Suprapubic skin (tissue), 4 donors: ENCODE data around the gene GRM7. TPM values are rescaled to one million over a fixed set of nuclear protein-coding genes. Genes with fewer than 3 reads are reported as not detected.

Source experiments
- DNase-seq, 2 donors: peaks; one replicate each; pipeline ENCODE4 v3.0.0-alpha.2; 2019; ENCODE audit warnings: low spot score in 2 of 2
- H3K27ac ChIP-seq: fragments of 200-600 bp; sonication (generic); one replicate; pipeline ENCODE4 v1.5.1; 2019
- H3K27me3 ChIP-seq: fragments of 200-600 bp; sonication (generic); one replicate; pipeline ENCODE4 v1.5.1; 2019
- H3K36me3 ChIP-seq: fragments of 200-600 bp; sonication (generic); one replicate; pipeline ENCODE4 v1.5.1; 2019
- H3K4me1 ChIP-seq: fragments of 200-600 bp; sonication (generic); one replicate; pipeline ENCODE4 v1.5.1; 2019
- H3K4me3 ChIP-seq: fragments of 200-600 bp; sonication (generic); one replicate; pipeline ENCODE4 v1.5.1; 2019; ENCODE audit warnings: mild to moderate bottlenecking
- H3K9me3 ChIP-seq: fragments of 200-600 bp; sonication (generic); one replicate; pipeline ENCODE4 v1.5.1; 2019
- EP300 ChIP-seq: sonication (generic); formaldehyde crosslinking; IDR thresholded peaks from one replicate; pipeline ENCODE4 v1.6.1; 2017; ENCODE audit warnings: antibody characterized with exemption
- POLR2A ChIP-seq, 2 donors: fragments of 450-650 bp; IDR thresholded peaks; one replicate each; pipeline ENCODE4 v1.6.1; 2017; ENCODE audit warnings: antibody characterized with exemption in 2 of 2, mild to moderate bottlenecking in 2 of 2, moderate library complexity in 2 of 2
- POLR2AphosphoS5 ChIP-seq, 3 donors: sonication (generic); formaldehyde crosslinking; IDR thresholded peaks; one replicate each; pipeline ENCODE4 v1.6.1; 2017; ENCODE audit warnings: antibody characterized with exemption in 3 of 3
- WGBS: methylation state at CpG from one replicate; pipeline ENCODE4 v1.1.5; 2018; 5-methylcytosine and 5-hydroxymethylcytosine counted together
- total RNA-seq, 4 donors: library from RNA; depleted of rRNA; stranded (reverse); fragments of >200 nt; gene quantifications; one replicate each; pipeline ENCODE4 v1.1.0, GENCODE V29; 2016
- TF ChIP-seq, protein P1 (sequence below), 2 donors: fragments of 200-600 bp in 1 of 2; fragments of 450-650 bp in 1 of 2; sonication (generic) in 1 of 2; IDR thresholded peaks; one replicate each; pipeline ENCODE4 v1.5.1; 2016 to 2019; ENCODE audit warnings: antibody characterized with exemption in 2 of 2, mild to moderate bottlenecking in 1 of 2, moderate library complexity in 1 of 2

Gene GRM7
- total RNA-seq, 4 donors from 2014 or later, result 0.21 to 0.48 TPM; not detected in 2

DNA sequence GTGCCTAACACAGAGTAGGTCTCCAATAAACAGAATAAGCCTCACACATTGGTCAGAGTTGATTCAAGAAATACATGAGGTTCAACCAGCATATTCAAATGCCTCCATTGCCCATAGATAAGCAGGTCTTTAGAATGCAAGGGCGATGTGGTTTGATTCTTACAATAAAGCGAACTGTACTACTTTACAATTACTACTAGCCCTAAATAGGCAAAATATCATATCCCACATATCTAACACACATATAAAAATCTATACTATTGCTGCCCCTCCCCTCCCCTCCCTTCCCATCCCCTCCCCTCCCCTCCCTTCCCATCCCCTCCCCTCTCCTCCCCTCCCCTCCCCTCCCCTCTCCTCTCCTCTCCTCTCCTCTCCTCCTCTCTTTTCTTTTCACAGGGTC lies 6.7 kb upstream of the GRM7 start:
- TF ChIP-seq POLR2A (IDR thresholded peaks at IDR 0.05) (no peak), POLR2AphosphoS5 (IDR thresholded peaks at IDR 0.05) (no peak), EP300 (no peak)
- TF ChIP-seq, protein P1, sequence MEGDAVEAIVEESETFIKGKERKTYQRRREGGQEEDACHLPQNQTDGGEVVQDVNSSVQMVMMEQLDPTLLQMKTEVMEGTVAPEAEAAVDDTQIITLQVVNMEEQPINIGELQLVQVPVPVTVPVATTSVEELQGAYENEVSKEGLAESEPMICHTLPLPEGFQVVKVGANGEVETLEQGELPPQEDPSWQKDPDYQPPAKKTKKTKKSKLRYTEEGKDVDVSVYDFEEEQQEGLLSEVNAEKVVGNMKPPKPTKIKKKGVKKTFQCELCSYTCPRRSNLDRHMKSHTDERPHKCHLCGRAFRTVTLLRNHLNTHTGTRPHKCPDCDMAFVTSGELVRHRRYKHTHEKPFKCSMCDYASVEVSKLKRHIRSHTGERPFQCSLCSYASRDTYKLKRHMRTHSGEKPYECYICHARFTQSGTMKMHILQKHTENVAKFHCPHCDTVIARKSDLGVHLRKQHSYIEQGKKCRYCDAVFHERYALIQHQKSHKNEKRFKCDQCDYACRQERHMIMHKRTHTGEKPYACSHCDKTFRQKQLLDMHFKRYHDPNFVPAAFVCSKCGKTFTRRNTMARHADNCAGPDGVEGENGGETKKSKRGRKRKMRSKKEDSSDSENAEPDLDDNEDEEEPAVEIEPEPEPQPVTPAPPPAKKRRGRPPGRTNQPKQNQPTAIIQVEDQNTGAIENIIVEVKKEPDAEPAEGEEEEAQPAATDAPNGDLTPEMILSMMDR (IDR thresholded peaks at IDR 0.05), result no peak
- no peaks in the 10 kb centered on the region for H3K4me1 ChIP-seq
- no peaks in the 10 kb centered on the region for H3K27me3 ChIP-seq
- no peak for DNase-seq
- no peaks in the 10 kb centered on the region for H3K9me3 ChIP-seq
- H3K4me3 ChIP-seq, result no peak overlapping the region
- 92% methylated on average over 2 of the region's 2 CpGs for WGBS
- H3K36me3 ChIP-seq, result no peaks in the 10 kb centered on the region
- H3K27ac ChIP-seq, result no peak overlapping the region

DNA sequence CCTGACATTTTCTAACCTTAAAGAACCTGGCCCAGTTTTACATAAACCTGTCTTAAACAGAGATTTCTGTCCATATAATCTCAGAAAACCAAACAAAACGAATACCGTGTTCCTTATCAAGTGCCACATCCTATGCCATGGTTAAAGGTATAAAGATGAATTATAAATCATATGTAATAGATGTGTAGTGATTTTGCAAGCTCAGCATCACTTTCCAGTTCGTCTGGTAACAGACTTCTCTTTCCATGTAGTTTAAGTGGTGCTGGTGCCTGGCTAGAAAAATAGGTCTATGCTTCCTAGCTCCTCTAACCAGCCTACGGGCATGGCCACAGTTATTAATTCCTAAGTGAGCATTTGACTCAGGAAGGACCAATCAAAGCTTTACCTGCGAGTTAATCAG lies 3.4 kb upstream of the GRM7 start:
- no peak for DNase-seq
- whole genome bisulfite sequencing, result 64% methylated on average over 5 of the region's 5 CpGs
- no peak overlapping the region for H3K27ac ChIP-seq

DNA sequence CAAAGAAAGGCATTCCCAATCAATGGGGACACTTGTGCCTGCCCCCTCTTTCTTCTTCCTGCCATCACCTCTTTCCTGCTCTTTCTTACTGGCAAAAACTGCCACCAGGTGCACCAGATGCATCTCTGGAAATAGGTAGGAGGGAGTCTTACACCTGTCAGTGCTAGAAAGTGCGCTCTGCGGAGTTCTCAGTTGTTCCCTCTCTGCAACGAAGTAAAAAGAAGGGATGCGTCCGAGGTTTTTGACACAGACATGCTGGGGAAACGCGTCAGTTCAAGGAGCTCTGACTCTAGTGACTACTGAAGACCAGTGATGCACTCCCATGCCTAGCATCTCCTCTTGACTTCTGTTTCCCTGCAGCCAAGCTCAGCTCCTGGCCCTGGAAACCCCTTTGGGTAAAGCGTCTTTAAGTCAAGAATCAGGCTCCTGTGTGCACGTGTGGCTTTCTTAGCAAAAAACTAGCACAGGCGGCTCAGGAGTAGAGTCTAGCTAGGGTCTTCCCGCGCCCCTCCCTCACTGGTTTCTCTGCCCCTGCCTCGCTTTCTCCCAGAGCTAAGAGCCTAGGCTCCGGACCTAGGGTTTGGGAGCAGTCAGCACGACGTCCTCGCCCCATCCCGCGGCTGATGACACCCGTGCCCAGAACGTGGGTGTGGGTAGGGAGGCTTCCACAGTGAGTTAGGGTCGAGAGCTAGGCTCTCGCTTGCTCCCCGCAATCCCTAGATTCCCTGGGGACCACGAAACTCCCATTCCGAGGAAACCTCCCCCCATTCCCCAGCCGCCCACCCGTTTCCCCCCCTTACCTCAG lies 564 bp upstream of the GRM7 start:
- peak overlapping the region; percentile 39 for H3K4me3 ChIP-seq
- H3K27me3 ChIP-seq, result peaks cover 51% of the 10 kb centered on the region
- no peak for TF ChIP-seq EP300
- TF ChIP-seq, protein P1 (IDR thresholded peaks at IDR 0.05), result no peak
- TF ChIP-seq POLR2A (IDR thresholded peaks at IDR 0.05), result no peak
- TF ChIP-seq POLR2AphosphoS5 (IDR thresholded peaks at IDR 0.05), result no peak
- H3K4me1 ChIP-seq, result peaks cover 21% of the 10 kb centered on the region
- no peak overlapping the region for H3K27ac ChIP-seq
- DNase-seq, result no peak
- no peaks in the 10 kb centered on the region for H3K36me3 ChIP-seq
- no peaks in the 10 kb centered on the region for H3K9me3 ChIP-seq
- WGBS, result 19% methylated on average over 13 of the region's 28 CpGs

More for the DNA sequence above, 3.4 kb upstream of the GRM7 start:
- no peak overlapping the region for H3K4me3 ChIP-seq
- no peaks in the 10 kb centered on the region for H3K9me3 ChIP-seq
- H3K27me3 ChIP-seq, result peaks cover 29% of the 10 kb centered on the region
- no peaks in the 10 kb centered on the region for H3K36me3 ChIP-seq
- TF ChIP-seq POLR2A (IDR thresholded peaks at IDR 0.05) (no peak), POLR2AphosphoS5 (IDR thresholded peaks at IDR 0.05) (no peak), EP300 (no peak)
- TF ChIP-seq, protein P1 (IDR thresholded peaks at IDR 0.05), result no peak
- H3K4me1 ChIP-seq, result peaks cover 18% of the 10 kb centered on the region

DNA sequence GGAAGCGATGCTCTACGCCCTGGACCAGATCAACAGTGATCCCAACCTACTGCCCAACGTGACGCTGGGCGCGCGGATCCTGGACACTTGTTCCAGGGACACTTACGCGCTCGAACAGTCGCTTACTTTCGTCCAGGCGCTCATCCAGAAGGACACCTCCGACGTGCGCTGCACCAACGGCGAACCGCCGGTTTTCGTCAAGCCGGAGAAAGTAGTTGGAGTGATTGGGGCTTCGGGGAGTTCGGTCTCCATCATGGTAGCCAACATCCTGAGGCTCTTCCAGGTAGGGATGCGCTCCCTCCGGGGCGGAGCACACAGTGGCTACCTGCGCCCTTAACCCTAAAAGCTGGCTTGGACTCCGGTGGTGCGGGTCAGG lies 698 bp downstream of the GRM7 start:
- no peaks in the 10 kb centered on the region for H3K9me3 ChIP-seq
- H3K36me3 ChIP-seq, result no peaks in the 10 kb centered on the region
- peaks cover 51% of the 10 kb centered on the region for H3K27me3 ChIP-seq
- TF ChIP-seq, protein P1 (IDR thresholded peaks at IDR 0.05), result no peak
- no peak for TF ChIP-seq EP300
- TF ChIP-seq POLR2AphosphoS5 (IDR thresholded peaks at IDR 0.05), result no peak
- TF ChIP-seq POLR2A (IDR thresholded peaks at IDR 0.05), result no peak
- peaks cover 21% of the 10 kb centered on the region for H3K4me1 ChIP-seq
- peak overlapping the region; percentile 39 for H3K4me3 ChIP-seq
- WGBS, result 4% methylated on average over 21 of the region's 30 CpGs
- DNase-seq, result no peak
- no peak overlapping the region for H3K27ac ChIP-seq

DNA sequence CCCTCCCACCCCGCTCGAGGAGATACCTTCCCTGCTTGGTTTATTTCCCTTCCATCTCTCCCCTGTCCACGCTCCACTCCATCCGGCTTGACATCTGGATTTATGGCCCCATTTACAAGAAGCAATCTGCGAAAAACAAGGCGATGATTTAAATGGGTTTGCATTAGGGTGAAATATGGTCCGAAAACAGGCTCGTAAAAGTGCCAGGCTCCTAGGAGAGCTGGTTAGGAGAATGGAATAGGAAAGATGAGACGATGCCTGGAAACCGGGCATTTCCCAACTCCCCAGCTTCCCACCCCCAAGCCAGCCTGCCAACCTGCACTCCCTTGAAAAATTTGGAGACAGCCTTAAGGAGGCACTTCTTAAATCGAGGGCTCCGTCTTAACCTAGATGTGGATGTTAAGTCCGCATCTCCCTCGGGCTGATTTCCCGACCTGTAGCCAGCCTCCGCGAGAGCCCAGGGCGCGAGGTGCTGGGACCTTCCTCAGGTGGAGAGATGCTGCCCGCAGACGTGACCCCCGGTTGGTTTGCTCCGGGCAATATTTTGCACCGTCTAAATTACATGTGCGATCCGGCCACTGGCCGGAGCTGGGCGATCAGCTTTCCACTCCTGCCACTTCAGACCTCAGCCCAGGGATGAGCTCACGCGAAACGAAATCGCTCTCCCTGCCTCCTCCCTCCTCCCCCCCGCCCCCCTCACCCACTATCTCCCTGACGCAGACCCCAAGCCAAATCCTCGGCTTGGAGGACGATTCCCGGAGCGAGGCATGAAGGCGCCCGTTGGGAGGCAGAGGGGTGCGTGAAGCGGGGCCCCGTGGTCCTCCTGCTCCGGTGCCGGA lies 1.3 kb downstream of the GRM7 start:
- DNase-seq, result no peak
- Histone ChIP-seq H3K4me1 (peaks cover 21% of the 10 kb centered on the region), H3K36me3 (no peaks in the 10 kb centered on the region), H3K4me3 (peak overlapping the region; percentile 39), H3K27me3 (peaks cover 51% of the 10 kb centered on the region), H3K27ac (no peak overlapping the region), H3K9me3 (no peaks in the 10 kb centered on the region)
- TF ChIP-seq POLR2AphosphoS5 (IDR thresholded peaks at IDR 0.05) (no peak), POLR2A (IDR thresholded peaks at IDR 0.05) (no peak), EP300 (no peak)
- TF ChIP-seq, protein P1 (IDR thresholded peaks at IDR 0.05), result no peak
- 2% methylated on average over 19 of the region's 45 CpGs for WGBS
